ENCODE measurements around the gene LRP2. TPM values are rescaled to one million over a fixed set of nuclear protein-coding genes. Genes with fewer than 3 reads are reported as not detected.

The LRP2 gene
- total and polyA plus RNA-seq, 10 of the 15 experiments (the other 5 are each of a cell fraction or from before 2014, with no cell fraction given): 0.01 to 0.19 (median 0.06) TPM; not detected in 5

DNA sequence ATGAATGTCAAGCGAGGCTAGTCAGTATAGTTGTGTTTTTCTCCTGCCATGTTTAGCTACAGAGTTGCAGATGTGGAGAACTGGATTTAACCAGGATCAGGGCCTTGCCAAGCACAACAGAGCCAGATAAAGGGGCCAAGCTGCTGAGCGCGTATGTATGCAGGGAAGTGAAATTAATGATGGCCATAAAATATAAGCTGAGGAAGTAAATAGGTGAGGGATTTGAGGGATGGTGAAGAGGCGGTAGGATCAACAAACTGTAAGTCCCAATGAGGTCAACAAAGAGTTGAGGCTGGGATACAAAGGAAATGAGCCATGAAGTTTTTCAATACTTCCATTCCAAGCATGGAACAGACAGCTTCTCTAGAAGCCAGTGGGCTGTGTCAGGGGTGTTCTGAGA, 10.6 kb downstream of the LRP2 start:
- FAIRE-seq (no peak), DNase-seq (ENCODE audit: low read depth, low spot score) (no peak), ATAC-seq (no peak)
- in situ Hi-C loops (cut with MboI): no loop called here
- H3K9ac ChIP-seq (ENCODE audit: control insufficient read depth, insufficient read depth, low read length): no peak overlapping the region
- no peaks in the 10 kb centered on the region; the same call in 1 of the 2 replicates for H4K20me1 ChIP-seq (ENCODE audit: control insufficient read depth, insufficient read depth)
- ChIA-PET RAD21 (ENCODE audit: unreplicated experiment) (no interaction called here), SMC1A (ENCODE audit: uncharacterized antibody, unreplicated experiment) (interaction anchor here (1.0 kb wide), 1 partner anchor 12 kb away, joined by 3 read pairs; no protein-coding TSS in a partner anchor), POLR2A (no interaction called here), CTCF (no interaction called here)
- no peaks in the 10 kb centered on the region for H3K27me3 ChIP-seq (replicated peaks in 1 of 2; ENCODE audit: control insufficient read depth in 2 of 2, insufficient read depth in 2 of 2, low read length in 1 of 2)
- H3K4me2 ChIP-seq (ENCODE audit: control insufficient read depth, insufficient read depth): no peak overlapping the region
- no peaks in the 10 kb centered on the region for H3K4me1 ChIP-seq (ENCODE audit: control insufficient read depth, insufficient read depth, low read length)
- H3K9me3 ChIP-seq (replicated peaks; ENCODE audit: control insufficient read depth, insufficient read depth, low read length): no peaks in the 10 kb centered on the region
- BruUV-seq (replicated peaks): no TSS peak
- no peaks in the 10 kb centered on the region for H3K79me2 ChIP-seq (ENCODE audit: control insufficient read depth, insufficient read depth, low read length)
- intact Hi-C loops (cut with micrococcal nuclease; ENCODE audit: unreplicated experiment): no loop called here
- TF ChIP-seq POLR2AphosphoS5 (IDR thresholded peaks at IDR 0.05; ENCODE audit: low read length) (no peak), SREBF1 (IDR thresholded peaks at IDR 0.05; ENCODE audit: low read length) (no peak), SP1 (IDR thresholded peaks at IDR 0.05; ENCODE audit: low read depth, low read length) (no peak), BHLHE40 (IDR thresholded peaks at IDR 0.05; ENCODE audit: borderline replicate concordance in 1 of 2, low read depth in 2 of 2, low read length in 1 of 2) (no peak)
- no peak overlapping the region for H3K27ac ChIP-seq (ENCODE audit: control insufficient read depth, insufficient read depth)
- no peak overlapping the region for H3K4me3 ChIP-seq
- H2AFZ ChIP-seq (ENCODE audit: control insufficient read depth, low read depth, low read length): no peak overlapping the region
- no peaks in the 10 kb centered on the region for H3K36me3 ChIP-seq (ENCODE audit: control insufficient read depth in 2 of 2, insufficient read depth in 2 of 2, low read length in 1 of 2)
- WGBS (ENCODE audit: insufficient coverage, insufficient replicate concordance, low lambda C conversion rate, missing lambda C conversion rate): 59% methylated on average over 4 of the region's 4 CpGs

DNA sequence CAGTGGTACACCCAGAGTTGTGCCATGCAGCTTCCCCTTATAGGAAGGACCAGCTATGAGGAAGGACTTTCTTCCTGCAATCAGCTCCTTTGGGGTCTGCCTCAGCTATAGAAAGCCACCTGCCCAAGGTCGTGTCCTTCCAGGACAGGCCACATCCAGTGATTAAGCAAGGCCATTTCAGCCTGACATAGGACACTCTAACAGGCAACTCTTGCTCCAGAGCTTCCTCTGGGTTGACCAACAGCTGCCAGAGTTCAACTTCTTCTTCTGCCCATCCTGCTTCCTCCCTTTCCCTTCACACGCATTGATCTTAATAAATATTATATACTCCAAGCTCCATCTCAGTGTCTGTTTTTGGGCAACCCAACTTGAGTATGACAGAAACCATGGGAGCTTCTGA, 12.8 kb downstream of the LRP2 start:
- Histone ChIP-seq H3K4me2 (ENCODE audit: control insufficient read depth, insufficient read depth) (no peak overlapping the region), H3K4me3 (no peak overlapping the region), H3K9ac (ENCODE audit: control insufficient read depth, insufficient read depth, low read length) (no peak overlapping the region), H3K27ac (ENCODE audit: control insufficient read depth, insufficient read depth) (no peak overlapping the region), H3K79me2 (ENCODE audit: control insufficient read depth, insufficient read depth, low read length) (no peaks in the 10 kb centered on the region), H2AFZ (ENCODE audit: control insufficient read depth, low read depth, low read length) (no peak overlapping the region), H3K27me3 (replicated peaks in 1 of 2; ENCODE audit: control insufficient read depth in 2 of 2, insufficient read depth in 2 of 2, low read length in 1 of 2) (no peaks in the 10 kb centered on the region), H3K9me3 (replicated peaks; ENCODE audit: control insufficient read depth, insufficient read depth, low read length) (no peaks in the 10 kb centered on the region), H4K20me1 (ENCODE audit: control insufficient read depth, insufficient read depth) (no peaks in the 10 kb centered on the region; the same call in 1 of the 2 replicates), H3K4me1 (ENCODE audit: control insufficient read depth, insufficient read depth, low read length) (no peaks in the 10 kb centered on the region), H3K36me3 (ENCODE audit: control insufficient read depth in 2 of 2, insufficient read depth in 2 of 2, low read length in 1 of 2) (no peaks in the 10 kb centered on the region)
- ChIA-PET CTCF (no interaction called here), RAD21 (ENCODE audit: unreplicated experiment) (no interaction called here), POLR2A (no interaction called here), SMC1A (ENCODE audit: uncharacterized antibody, unreplicated experiment) (no interaction called here)
- no TSS peak for BruUV-seq (replicated peaks)
- in situ Hi-C loops (cut with MboI) (no loop called here), intact Hi-C loops (cut with micrococcal nuclease; ENCODE audit: unreplicated experiment) (no loop called here)
- ATAC-seq: no peak
- 24% methylated on average over 2 of the region's 2 CpGs for WGBS (ENCODE audit: insufficient coverage, insufficient replicate concordance, low lambda C conversion rate, missing lambda C conversion rate)
- no peak for DNase-seq (ENCODE audit: low read depth, low spot score)
- FAIRE-seq: no peak
- no peak for TF ChIP-seq ATF7 (IDR thresholded peaks at IDR 0.05; ENCODE audit: low read depth)
- no peak for TF ChIP-seq KLF5 (IDR thresholded peaks at IDR 0.05; ENCODE audit: partially characterized antibody)
- no peak for TF ChIP-seq WRNIP1 (IDR thresholded peaks at IDR 0.05; ENCODE audit: borderline replicate concordance, low read depth, low read length)
- TF ChIP-seq JUND (IDR thresholded peaks at IDR 0.05; ENCODE audit: low read depth, low read length): no peak
- no peak for TF ChIP-seq PAX8 (IDR thresholded peaks at IDR 0.05)
- TF ChIP-seq MTA3 (IDR thresholded peaks at IDR 0.05; ENCODE audit: borderline replicate concordance, low read length): no peak
- TF ChIP-seq NRF1 (conservative IDR thresholded peaks at IDR 0.05; ENCODE audit: low read depth, low read length): no peak
- TF ChIP-seq NFYB (IDR thresholded peaks at IDR 0.05; ENCODE audit: insufficient read depth, low read depth, low read length): no peak
- TF ChIP-seq, protein P1, sequence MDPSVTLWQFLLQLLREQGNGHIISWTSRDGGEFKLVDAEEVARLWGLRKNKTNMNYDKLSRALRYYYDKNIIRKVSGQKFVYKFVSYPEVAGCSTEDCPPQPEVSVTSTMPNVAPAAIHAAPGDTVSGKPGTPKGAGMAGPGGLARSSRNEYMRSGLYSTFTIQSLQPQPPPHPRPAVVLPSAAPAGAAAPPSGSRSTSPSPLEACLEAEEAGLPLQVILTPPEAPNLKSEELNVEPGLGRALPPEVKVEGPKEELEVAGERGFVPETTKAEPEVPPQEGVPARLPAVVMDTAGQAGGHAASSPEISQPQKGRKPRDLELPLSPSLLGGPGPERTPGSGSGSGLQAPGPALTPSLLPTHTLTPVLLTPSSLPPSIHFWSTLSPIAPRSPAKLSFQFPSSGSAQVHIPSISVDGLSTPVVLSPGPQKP (IDR thresholded peaks at IDR 0.05; ENCODE audit: low read depth, low read length): no peak
- TF ChIP-seq CREM (IDR thresholded peaks at IDR 0.05; ENCODE audit: low read depth): no peak
- no peak for TF ChIP-seq POLR2AphosphoS2 (IDR thresholded peaks at IDR 0.05; ENCODE audit: low read depth, low read length)
- TF ChIP-seq, protein P2, sequence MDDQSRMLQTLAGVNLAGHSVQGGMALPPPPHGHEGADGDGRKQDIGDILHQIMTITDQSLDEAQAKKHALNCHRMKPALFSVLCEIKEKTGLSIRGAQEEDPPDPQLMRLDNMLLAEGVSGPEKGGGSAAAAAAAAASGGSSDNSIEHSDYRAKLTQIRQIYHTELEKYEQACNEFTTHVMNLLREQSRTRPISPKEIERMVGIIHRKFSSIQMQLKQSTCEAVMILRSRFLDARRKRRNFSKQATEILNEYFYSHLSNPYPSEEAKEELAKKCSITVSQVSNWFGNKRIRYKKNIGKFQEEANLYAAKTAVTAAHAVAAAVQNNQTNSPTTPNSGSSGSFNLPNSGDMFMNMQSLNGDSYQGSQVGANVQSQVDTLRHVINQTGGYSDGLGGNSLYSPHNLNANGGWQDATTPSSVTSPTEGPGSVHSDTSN (IDR thresholded peaks at IDR 0.05; ENCODE audit: insufficient replicate concordance, low read depth, low read length): no peak
- no peak for TF ChIP-seq RAD51 (IDR thresholded peaks at IDR 0.05)
- no peak for TF ChIP-seq POLR2AphosphoS5 (IDR thresholded peaks at IDR 0.05; ENCODE audit: low read length)
- TF ChIP-seq IKZF1 (conservative IDR thresholded peaks at IDR 0.05): no peak
- TF ChIP-seq HDAC2 (IDR thresholded peaks at IDR 0.05): no peak
- TF ChIP-seq CBFB (IDR thresholded peaks at IDR 0.05; ENCODE audit: low read depth): no peak

All from GM12878 (cell line).